Fibroblast of lung (primary cell): ENCODE results near the gene FKBP8. TPM values are rescaled to one million over a fixed set of nuclear protein-coding genes. Genes with fewer than 3 reads are reported as not detected.

Experiments
- DNase-seq, 2 donors: peaks; one replicate each; pipeline versions ENCODE4 v3.0.0 to v3.0.0-alpha.2; 2010; ENCODE audit warnings: low read depth in 2 of 2
- H2AFZ ChIP-seq: 2 replicates; pipeline ENCODE4 v1.5.1; 2012; ENCODE audit warnings: low read length, control low read depth, inconsistent platforms
- H3K27ac ChIP-seq: 2 replicates; pipeline ENCODE4 v1.5.1; 2011; ENCODE audit warnings: low read length, control low read depth; ENCODE audit not compliant: insufficient read depth
- H3K27me3 ChIP-seq: 2 replicates; pipeline ENCODE4 v1.5.1; 2011; ENCODE audit warnings: mild to moderate bottlenecking, low read length; ENCODE audit not compliant: control insufficient read depth, insufficient read depth
- H3K36me3 ChIP-seq: 2 replicates; pipeline ENCODE4 v1.5.1; 2011; ENCODE audit warnings: low read length; ENCODE audit not compliant: control insufficient read depth, insufficient read depth
- H3K4me1 ChIP-seq: 2 replicates; pipeline ENCODE4 v1.5.1; 2011; ENCODE audit warnings: low read length; ENCODE audit not compliant: control insufficient read depth, insufficient read depth; ENCODE audit errors: extremely low read depth
- H3K4me2 ChIP-seq: 2 replicates; pipeline ENCODE4 v1.5.1; 2011; ENCODE audit warnings: low read length, control low read depth; ENCODE audit not compliant: insufficient read depth; ENCODE audit errors: extremely low read depth
- H3K4me3 ChIP-seq, 4 experiments: fragments of 200-600 bp in 1 of 4; sonication (generic) in 1 of 4; replicated peaks in 1 of 4; 2 replicates each; pipeline ENCODE4 v1.5.1; 2011 to 2016; ENCODE audit warnings: low read length in 4 of 4, low read depth in 3 of 4, mild to moderate bottlenecking in 3 of 4, control low read depth in 2 of 4, inconsistent platforms in 1 of 4, mixed read lengths in 1 of 4; ENCODE audit not compliant: insufficient read depth in 1 of 4; ENCODE audit errors: control extremely low read depth in 1 of 4
- H3K79me2 ChIP-seq: 2 replicates; pipeline ENCODE4 v1.5.1; 2012; ENCODE audit warnings: mild to moderate bottlenecking, low read length, inconsistent platforms; ENCODE audit not compliant: control insufficient read depth, insufficient read depth
- H3K9ac ChIP-seq: 2 replicates; pipeline ENCODE4 v1.5.1; 2011; ENCODE audit warnings: mild to moderate bottlenecking, low read length, control low read depth; ENCODE audit not compliant: insufficient read depth
- H3K9me3 ChIP-seq: 2 replicates; pipeline ENCODE4 v1.5.1; 2012; ENCODE audit warnings: low read depth, low read length; ENCODE audit not compliant: control insufficient read depth, insufficient read depth
- H4K20me1 ChIP-seq: 2 replicates; pipeline ENCODE4 v1.5.1; 2011; ENCODE audit warnings: low read length; ENCODE audit not compliant: control insufficient read depth, insufficient read depth; ENCODE audit errors: extremely low read depth
- CTCF ChIP-seq, 2 donors: IDR thresholded peaks in 1 of 2; conservative IDR thresholded peaks in 1 of 2; 1 replicate in 1 of 2; 2 replicates in 1 of 2; pipeline ENCODE4 v1.5.1; 2011 to 2012; ENCODE audit warnings: low read length in 2 of 2, control low read depth in 1 of 2, inconsistent platforms in 1 of 2, low read depth in 1 of 2, mild to moderate bottlenecking in 1 of 2
- EZH2 ChIP-seq: IDR thresholded peaks from 2 replicates; pipeline ENCODE4 v1.5.1; 2012; ENCODE audit warnings: low read length, control low read depth, mild to moderate bottlenecking; ENCODE audit errors: missing control alignments
- polyA plus RNA-seq, 2 donors: library from polyadenylated mRNA; depleted of rRNA in 1 of 2; stranded (reverse) in 1 of 2; unstranded in 1 of 2; fragments of >200 nt; gene quantifications; 2 replicates each; pipeline ENCODE4 v1.2.1, GENCODE V29; 2011 to 2012; ENCODE audit warnings: missing spikeins in 1 of 2
- total RNA-seq: library from RNA; depleted of rRNA; stranded (reverse); fragments of >200 nt; gene quantifications from 2 replicates; pipeline ENCODE4 v1.2.1, GENCODE V29; 2014

The FKBP8 gene
- total and polyA plus RNA-seq, 2 donors (not counting 1 experiment from before 2014, with no cell fraction given): 135 to 289 TPM

GRCh38 chr19:18557411-18558201, 14.2 kb upstream of the FKBP8 start, which contains the start of gene KXD1:
KXD1 (plus strand) TSS chr19:18557870; CDS start chr19:18562057, 4,187 bp downstream.
- Histone ChIP-seq H2AFZ (peak within 1 kb of the TSS; percentile 27), H3K4me1 (peaks cover 2% of the 10 kb centered on the region), H3K9ac (peak within 1 kb of the TSS; percentile 92), H3K27ac (peak within 1 kb of the TSS; percentile 95), H3K27me3 (no peaks in the 10 kb centered on the region), H3K36me3 (peaks cover 1% of the 10 kb centered on the region), H3K79me2 (peaks cover 22% of the 10 kb centered on the region), H4K20me1 (no peaks in the 10 kb centered on the region), H3K9me3 (no peaks in the 10 kb centered on the region), H3K4me2 (peak within 1 kb of the TSS; percentile 95), H3K4me3 (peak within 1 kb of the TSS; percentile 74 to 96 (median 94))
- no peak for TF ChIP-seq CTCF (conservative IDR thresholded peaks at IDR 0.05 in 1 of 2, IDR thresholded peaks at IDR 0.05 in 1 of 2; ENCODE audit: low read depth in 1 of 2, low read length in 2 of 2)
- peak; percentile 99 for DNase-seq

DNA sequence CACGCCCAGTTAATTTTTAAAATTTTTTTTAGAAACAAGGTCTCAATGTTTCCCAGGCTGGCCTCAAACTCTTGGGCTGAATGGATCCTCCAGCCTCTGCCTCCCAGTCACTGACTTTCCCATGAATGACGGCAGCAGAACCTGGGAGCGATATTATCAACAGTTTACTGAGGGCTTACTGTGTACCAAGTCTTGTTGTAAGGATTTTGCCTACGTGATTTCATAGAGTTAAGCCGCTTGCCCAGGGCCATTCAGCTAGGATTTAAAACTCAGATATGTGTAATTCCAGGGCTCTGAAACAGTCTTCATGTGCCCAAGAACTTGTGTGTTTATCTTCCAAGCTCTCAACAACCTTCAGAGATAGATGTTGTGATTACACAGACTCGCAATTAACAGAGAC, 8.3 kb upstream of the FKBP8 start:
- no peak for DNase-seq
- Histone ChIP-seq H3K27me3 (no peaks in the 10 kb centered on the region), H3K9me3 (no peaks in the 10 kb centered on the region), H3K4me2 (no peak overlapping the region), H2AFZ (no peak overlapping the region), H3K9ac (no peak overlapping the region), H3K4me1 (no peaks in the 10 kb centered on the region), H3K27ac (no peak overlapping the region), H3K36me3 (no peaks in the 10 kb centered on the region), H3K79me2 (no peaks in the 10 kb centered on the region), H3K4me3 (no peak overlapping the region), H4K20me1 (no peaks in the 10 kb centered on the region)
- TF ChIP-seq EZH2 (no peak), CTCF (conservative IDR thresholded peaks at IDR 0.05 in 1 of 2, IDR thresholded peaks at IDR 0.05 in 1 of 2; ENCODE audit: low read depth in 1 of 2, low read length in 2 of 2) (no peak)

- Histone ChIP-seq H3K4me2 (peak overlapping the region; percentile 86), H3K79me2 (peaks cover 15% of the 10 kb centered on the region), H3K4me1 (peaks cover 4% of the 10 kb centered on the region), H3K27ac (no peak overlapping the region), H3K27me3 (no peaks in the 10 kb centered on the region), H3K9ac (no peak overlapping the region), H2AFZ (peak overlapping the region; percentile 72), H3K36me3 (peaks cover 18% of the 10 kb centered on the region), H3K9me3 (no peaks in the 10 kb centered on the region), H3K4me3 (peak overlapping the region; percentile 11 to 55 (median 38)), H4K20me1 (no peaks in the 10 kb centered on the region)
- TF ChIP-seq CTCF (conservative IDR thresholded peaks at IDR 0.05 in 1 of 2, IDR thresholded peaks at IDR 0.05 in 1 of 2; ENCODE audit: low read depth in 1 of 2, low read length in 2 of 2): no peak
- TF ChIP-seq EZH2: no peak
- DNase-seq: peak; percentile 51 to 56
Measured at GRCh38 chr19:18543814-18544475, 572 bp upstream of the FKBP8 start.
